Mucosa of descending colon (tissue), 3 donors: ENCODE results near the gene TCAF1. TPM values are rescaled to one million over a fixed set of nuclear protein-coding genes. Genes with fewer than 3 reads are reported as not detected.

ENCODE experiments used
- ATAC-seq: fragments of 200-7000 bp; cut with Tn5 transposase; one replicate; pipeline ENCODE4 v1.9.1; 2020; ENCODE audit warnings: mild to moderate bottlenecking, moderate library complexity
- DNase-seq, 3 donors: peaks; one replicate each; pipeline ENCODE4 v3.0.0-alpha.2; 2020
- H3K36me3 ChIP-seq: fragments of 200-600 bp; one replicate; pipeline ENCODE4 v1.8.0; 2021; ENCODE audit warnings: low read depth, mild to moderate bottlenecking
- H3K4me1 ChIP-seq: fragments of 200-600 bp; one replicate; pipeline ENCODE4 v1.8.0; 2021; ENCODE audit warnings: low read depth, mild to moderate bottlenecking
- H3K4me3 ChIP-seq: fragments of 200-600 bp; one replicate; pipeline ENCODE4 v1.8.0; 2021; ENCODE audit warnings: mild to moderate bottlenecking
- H3K9me3 ChIP-seq: fragments of 200-600 bp; one replicate; pipeline ENCODE4 v1.8.0; 2021; ENCODE audit warnings: mild to moderate bottlenecking
- intact Hi-C, 2 donors: fragments of 100-400 bp; cut with DNase I in 1 of 2; cut with micrococcal nuclease in 1 of 2; formaldehyde crosslinking; loops; one replicate each; pipeline versions ENCODE4 v1.11.0 to v1.11.1; 2022; cut with DNase I, micrococcal nuclease
- long read RNA-seq, 2 donors: library from polyadenylated mRNA; unstranded; transcript quantifications; one replicate each; pipeline ENCODE4 v2.0.0, GENCODE V29; 2019 to 2021
- total RNA-seq, 3 donors: library from RNA; stranded (reverse); fragmentation: NEBNext Ultra II Directional in 2 of 3; extraction: Animal tissue kit (Norgen Biotek cat#: 25700) in 2 of 3; gene quantifications; one replicate each; pipeline versions ENCODE4 v1.2.1 to v1.2.4, GENCODE V29; 2021 to 2023
- TF ChIP-seq, protein P1 (sequence below): fragments of 200-600 bp; IDR thresholded peaks from one replicate; pipeline ENCODE4 v1.8.0; 2022; ENCODE audit warnings: antibody characterized with exemption, mild to moderate bottlenecking
- donor health status: DM: no; HTN: no; CAD: no; lungs with moderate emphysema.
- donor health status: DM: no; HTN: no; CAD: no.
- donor health status: DM: no; HTN: yes; CAD: no.

TCAF1 gene, protein sequence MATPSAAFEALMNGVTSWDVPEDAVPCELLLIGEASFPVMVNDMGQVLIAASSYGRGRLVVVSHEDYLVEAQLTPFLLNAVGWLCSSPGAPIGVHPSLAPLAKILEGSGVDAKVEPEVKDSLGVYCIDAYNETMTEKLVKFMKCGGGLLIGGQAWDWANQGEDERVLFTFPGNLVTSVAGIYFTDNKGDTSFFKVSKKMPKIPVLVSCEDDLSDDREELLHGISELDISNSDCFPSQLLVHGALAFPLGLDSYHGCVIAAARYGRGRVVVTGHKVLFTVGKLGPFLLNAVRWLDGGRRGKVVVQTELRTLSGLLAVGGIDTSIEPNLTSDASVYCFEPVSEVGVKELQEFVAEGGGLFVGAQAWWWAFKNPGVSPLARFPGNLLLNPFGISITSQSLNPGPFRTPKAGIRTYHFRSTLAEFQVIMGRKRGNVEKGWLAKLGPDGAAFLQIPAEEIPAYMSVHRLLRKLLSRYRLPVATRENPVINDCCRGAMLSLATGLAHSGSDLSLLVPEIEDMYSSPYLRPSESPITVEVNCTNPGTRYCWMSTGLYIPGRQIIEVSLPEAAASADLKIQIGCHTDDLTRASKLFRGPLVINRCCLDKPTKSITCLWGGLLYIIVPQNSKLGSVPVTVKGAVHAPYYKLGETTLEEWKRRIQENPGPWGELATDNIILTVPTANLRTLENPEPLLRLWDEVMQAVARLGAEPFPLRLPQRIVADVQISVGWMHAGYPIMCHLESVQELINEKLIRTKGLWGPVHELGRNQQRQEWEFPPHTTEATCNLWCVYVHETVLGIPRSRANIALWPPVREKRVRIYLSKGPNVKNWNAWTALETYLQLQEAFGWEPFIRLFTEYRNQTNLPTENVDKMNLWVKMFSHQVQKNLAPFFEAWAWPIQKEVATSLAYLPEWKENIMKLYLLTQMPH
- total RNA-seq: 10 to 100 TPM; 36.2 to 56.0 (median 46.2) TPM
- long read RNA-seq, donor 1, full-length matches to known transcripts: 6 of 31 reads
- long read RNA-seq, donor 1, partial matches to known transcripts: 10 of 31 reads
- long read RNA-seq, donor 1, other reads (novel, unspliced or antisense): 15 of 31 reads
- long read RNA-seq, donor 2, full-length matches to known transcripts: 3 of 16 reads
- long read RNA-seq, donor 2, partial matches to known transcripts: 5 of 16 reads
- long read RNA-seq, donor 2, other reads (novel, unspliced or antisense): 8 of 16 reads

DNA sequence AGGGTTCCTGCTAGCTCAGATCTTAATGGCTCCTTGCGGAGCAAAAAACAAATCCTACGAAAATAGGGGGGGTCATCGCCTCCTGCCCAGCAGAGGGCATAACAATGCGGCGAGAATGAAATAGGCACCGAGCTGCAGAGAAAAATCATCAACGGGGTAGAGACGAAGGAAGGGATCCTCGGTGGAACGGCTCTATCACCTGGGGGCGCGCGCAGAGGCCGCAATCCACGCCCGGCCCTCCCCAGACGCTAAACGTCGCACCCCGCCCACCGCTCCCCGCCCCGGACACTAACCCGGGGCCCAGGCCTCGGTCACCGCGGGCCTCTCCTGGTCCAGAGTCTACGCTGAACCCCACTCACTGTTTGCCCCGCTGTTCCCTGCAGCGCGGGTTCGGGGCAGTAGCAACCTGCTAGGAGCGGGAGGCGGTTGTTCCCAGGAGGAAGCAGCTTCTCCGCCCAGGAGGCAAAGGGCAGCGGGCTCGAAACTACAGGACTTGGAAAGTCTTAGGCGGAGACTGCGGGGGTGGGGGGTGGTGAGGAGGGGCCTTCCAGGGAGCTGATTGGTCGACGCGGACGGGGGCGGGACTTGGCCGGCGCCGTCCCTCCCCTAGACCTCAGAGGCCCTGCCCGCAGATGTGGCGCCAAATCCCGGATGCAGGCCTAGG is at the start of gene TCAF1:
TCAF1 (minus strand) TSS at position 509 of the 664 bp plus-strand sequence. CDS start 25,568 bp downstream, outside the sequence.
- no peaks in the 10 kb centered on the region for H3K9me3 ChIP-seq
- peaks cover 15% of the 10 kb centered on the region for H3K4me1 ChIP-seq
- H3K4me3 ChIP-seq: peak within 1 kb of the TSS; percentile 43
- ATAC-seq: peak; percentile 97
- DNase-seq: peak; percentile 97 to 98 (median 97)
- intact Hi-C loops: no loop called here
- TF ChIP-seq, protein P1, sequence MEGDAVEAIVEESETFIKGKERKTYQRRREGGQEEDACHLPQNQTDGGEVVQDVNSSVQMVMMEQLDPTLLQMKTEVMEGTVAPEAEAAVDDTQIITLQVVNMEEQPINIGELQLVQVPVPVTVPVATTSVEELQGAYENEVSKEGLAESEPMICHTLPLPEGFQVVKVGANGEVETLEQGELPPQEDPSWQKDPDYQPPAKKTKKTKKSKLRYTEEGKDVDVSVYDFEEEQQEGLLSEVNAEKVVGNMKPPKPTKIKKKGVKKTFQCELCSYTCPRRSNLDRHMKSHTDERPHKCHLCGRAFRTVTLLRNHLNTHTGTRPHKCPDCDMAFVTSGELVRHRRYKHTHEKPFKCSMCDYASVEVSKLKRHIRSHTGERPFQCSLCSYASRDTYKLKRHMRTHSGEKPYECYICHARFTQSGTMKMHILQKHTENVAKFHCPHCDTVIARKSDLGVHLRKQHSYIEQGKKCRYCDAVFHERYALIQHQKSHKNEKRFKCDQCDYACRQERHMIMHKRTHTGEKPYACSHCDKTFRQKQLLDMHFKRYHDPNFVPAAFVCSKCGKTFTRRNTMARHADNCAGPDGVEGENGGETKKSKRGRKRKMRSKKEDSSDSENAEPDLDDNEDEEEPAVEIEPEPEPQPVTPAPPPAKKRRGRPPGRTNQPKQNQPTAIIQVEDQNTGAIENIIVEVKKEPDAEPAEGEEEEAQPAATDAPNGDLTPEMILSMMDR: no peak
- H3K36me3 ChIP-seq: no peaks in the 10 kb centered on the region

- TF ChIP-seq, protein P1: no peak
- intact Hi-C loops: no loop called here
- no peak for DNase-seq
- Histone ChIP-seq H3K4me1 (no peaks in the 10 kb centered on the region), H3K4me3 (no peak overlapping the region), H3K36me3 (no peaks in the 10 kb centered on the region), H3K9me3 (no peaks in the 10 kb centered on the region)
- no peak for ATAC-seq
Measured at GRCh38 chr7:143948733-143949132, 46.8 kb upstream of the TCAF1 start.

- ATAC-seq: no peak
- no peaks in the 10 kb centered on the region for H3K9me3 ChIP-seq
- no peak overlapping the region for H3K4me3 ChIP-seq
- DNase-seq: no peak
- intact Hi-C loops: no loop called here
- no peaks in the 10 kb centered on the region for H3K4me1 ChIP-seq
- TF ChIP-seq, protein P1: no peak
- H3K36me3 ChIP-seq: no peaks in the 10 kb centered on the region
Measured at GRCh38 chr7:143947111-143947510, 45.1 kb upstream of the TCAF1 start.

GRCh38 chr7:143945423-143945822 is 43.4 kb upstream of the TCAF1 start:
- Histone ChIP-seq H3K36me3 (no peaks in the 10 kb centered on the region), H3K4me1 (no peaks in the 10 kb centered on the region), H3K4me3 (no peak overlapping the region), H3K9me3 (no peaks in the 10 kb centered on the region)
- TF ChIP-seq, protein P1: no peak
- intact Hi-C loops: no loop called here
- ATAC-seq (no peak), DNase-seq (no peak)
